ENCODE results near the gene ACTR5.

Gene ACTR5

DNA sequence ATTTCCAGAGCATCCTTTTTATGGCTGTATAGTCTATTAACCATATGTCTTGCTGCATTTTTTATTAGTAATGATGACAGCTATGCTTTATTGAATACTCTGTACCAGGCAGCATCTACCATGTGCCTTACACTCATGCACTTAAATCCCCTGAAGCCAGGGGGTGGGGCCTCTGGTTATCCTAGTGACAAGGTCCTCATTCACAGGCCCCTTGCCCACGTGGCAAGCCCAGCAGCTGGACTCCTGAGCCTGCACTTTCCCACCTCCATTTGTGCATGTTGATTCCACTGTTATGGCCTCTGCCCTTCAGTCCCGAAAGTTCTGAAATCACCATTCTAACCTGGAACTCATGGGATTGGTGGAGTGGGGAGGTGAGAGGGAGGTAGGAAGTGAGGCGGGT, 22.3 kb downstream of the ACTR5 start:
- Histone ChIP-seq H2AFZ (ENCODE audit: low read length) (no peak overlapping the region), H3K9me3 (replicated peaks in 1 of 2; ENCODE audit: control insufficient read depth in 2 of 2, insufficient read depth in 1 of 2, low read depth in 1 of 2, low read length in 2 of 2) (peaks cover 4 to 28% of the 10 kb centered on the region in 2 donors), H2BK5ac (ENCODE audit: low read length) (no peak overlapping the region), H3K4ac (ENCODE audit: low read length) (no peak overlapping the region), H2BK12ac (ENCODE audit: low read length) (no peak overlapping the region), H3K4me2 (ENCODE audit: insufficient read depth, low read length, poor library complexity, severe bottlenecking) (no peak overlapping the region), H3K4me3 (ENCODE audit: low read length in 2 of 2) (no peak overlapping the region), H3K27ac (replicated peaks; ENCODE audit: low read length) (no peak overlapping the region), H3K79me1 (ENCODE audit: low read depth, low read length) (no peaks in the 10 kb centered on the region), H3K27me3 (ENCODE audit: control insufficient read depth in 3 of 3, insufficient read depth in 3 of 3, low read depth in 1 of 3, low read length in 3 of 3) (no peaks in the 10 kb centered on the region), H3K4me1 (ENCODE audit: control insufficient read depth in 2 of 2, insufficient read depth in 1 of 2, low read depth in 1 of 2, low read length in 2 of 2) (peaks cover 0 to 2% of the 10 kb centered on the region in 2 donors), H3K14ac (ENCODE audit: low read length) (no peak overlapping the region), H4K91ac (ENCODE audit: low read depth, low read length, poor library complexity) (no peak overlapping the region), H3K9ac (ENCODE audit: low read depth, low read length, poor library complexity) (no peak overlapping the region), H2AK5ac (ENCODE audit: low read depth, low read length) (no peak overlapping the region), H2BK120ac (ENCODE audit: low read depth, low read length) (no peak overlapping the region), H2BK15ac (ENCODE audit: low read length) (no peak overlapping the region), H4K8ac (ENCODE audit: low read depth, low read length) (no peak overlapping the region), H3K18ac (ENCODE audit: low read length) (no peak overlapping the region), H3K23ac (ENCODE audit: low read depth, low read length, poor library complexity) (no peak overlapping the region), H3K36me3 (replicated peaks in 1 of 2; ENCODE audit: control insufficient read depth in 2 of 2, insufficient read depth in 2 of 2, low read length in 2 of 2) (peaks cover 27 to 99% of the 10 kb centered on the region in 2 donors)
- no peak for DNase-seq (ENCODE audit: low spot score)
- WGBS, 2 donors (ENCODE audit: extremely low coverage in 2 of 2, insufficient read length in 2 of 2, insufficient replicate concordance in 1 of 2), result no CpG with 5 or more reads among the region's 3 CpGs

DNA sequence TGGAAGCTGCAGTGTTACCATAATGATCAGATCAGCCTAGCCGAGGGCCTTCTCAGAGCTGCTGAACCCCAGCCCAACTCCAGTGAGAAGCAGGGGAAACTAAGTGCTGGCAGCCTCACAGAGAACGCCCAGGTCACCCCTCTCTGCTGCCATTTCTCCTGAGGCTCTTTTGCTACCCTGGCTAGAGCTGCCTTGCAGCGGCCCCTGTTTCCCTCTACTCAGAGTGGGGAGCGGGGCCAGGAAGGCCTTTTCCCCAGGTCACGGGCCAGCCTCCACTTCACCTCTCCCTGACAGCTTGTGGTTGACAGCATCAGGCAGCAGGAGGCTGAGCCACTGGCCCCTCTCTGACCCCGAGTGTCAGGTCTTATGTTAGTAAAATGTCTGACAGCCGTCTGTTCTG, 22.7 kb downstream of the ACTR5 start:
- H3K18ac ChIP-seq (ENCODE audit: low read length), result no peak overlapping the region
- H3K27me3 ChIP-seq (ENCODE audit: control insufficient read depth in 3 of 3, insufficient read depth in 3 of 3, low read depth in 1 of 3, low read length in 3 of 3), result no peaks in the 10 kb centered on the region
- H2AK5ac ChIP-seq (ENCODE audit: low read depth, low read length), result no peak overlapping the region
- peaks cover 4 to 28% of the 10 kb centered on the region in 2 donors for H3K9me3 ChIP-seq (replicated peaks in 1 of 2; ENCODE audit: control insufficient read depth in 2 of 2, insufficient read depth in 1 of 2, low read depth in 1 of 2, low read length in 2 of 2)
- no peak overlapping the region for H4K8ac ChIP-seq (ENCODE audit: low read depth, low read length)
- H3K4me2 ChIP-seq (ENCODE audit: insufficient read depth, low read length, poor library complexity, severe bottlenecking), result no peak overlapping the region
- H3K9ac ChIP-seq (ENCODE audit: low read depth, low read length, poor library complexity), result no peak overlapping the region
- no CpG with 5 or more reads among the region's 7 CpGs for WGBS, 2 donors (ENCODE audit: extremely low coverage in 2 of 2, insufficient read length in 2 of 2, insufficient replicate concordance in 1 of 2)
- no peak overlapping the region for H2AFZ ChIP-seq (ENCODE audit: low read length)
- no peak overlapping the region for H3K4ac ChIP-seq (ENCODE audit: low read length)
- H2BK120ac ChIP-seq (ENCODE audit: low read depth, low read length), result no peak overlapping the region
- no peak overlapping the region for H2BK12ac ChIP-seq (ENCODE audit: low read length)
- H3K23ac ChIP-seq (ENCODE audit: low read depth, low read length, poor library complexity), result peak overlapping the region; percentile 33
- peaks cover 0 to 2% of the 10 kb centered on the region in 2 donors for H3K4me1 ChIP-seq (ENCODE audit: control insufficient read depth in 2 of 2, insufficient read depth in 1 of 2, low read depth in 1 of 2, low read length in 2 of 2)
- no peak for DNase-seq (ENCODE audit: low spot score)
- no peak overlapping the region for H2BK5ac ChIP-seq (ENCODE audit: low read length)
- H2BK15ac ChIP-seq (ENCODE audit: low read length), result no peak overlapping the region
- H3K27ac ChIP-seq (replicated peaks; ENCODE audit: low read length), result no peak overlapping the region
- no peak overlapping the region for H3K14ac ChIP-seq (ENCODE audit: low read length)
- H4K91ac ChIP-seq (ENCODE audit: low read depth, low read length, poor library complexity), result no peak overlapping the region
- H3K4me3 ChIP-seq (ENCODE audit: low read length in 2 of 2), result no peak overlapping the region
- H3K36me3 ChIP-seq (replicated peaks in 1 of 2; ENCODE audit: control insufficient read depth in 2 of 2, insufficient read depth in 2 of 2, low read length in 2 of 2), result peaks cover 24 to 98% of the 10 kb centered on the region in 2 donors
- no peaks in the 10 kb centered on the region for H3K79me1 ChIP-seq (ENCODE audit: low read depth, low read length)

- Histone ChIP-seq H3K18ac (ENCODE audit: low read length) (no peak overlapping the region), H3K9me3 (replicated peaks in 1 of 2; ENCODE audit: control insufficient read depth in 2 of 2, insufficient read depth in 1 of 2, low read depth in 1 of 2, low read length in 2 of 2) (peaks cover 4 to 28% of the 10 kb centered on the region in 2 donors), H3K4ac (ENCODE audit: low read length) (no peak overlapping the region), H3K4me3 (ENCODE audit: low read length in 2 of 2) (no peak overlapping the region), H3K27me3 (ENCODE audit: control insufficient read depth in 3 of 3, insufficient read depth in 3 of 3, low read depth in 1 of 3, low read length in 3 of 3) (no peaks in the 10 kb centered on the region), H3K79me1 (ENCODE audit: low read depth, low read length) (no peaks in the 10 kb centered on the region), H2AFZ (ENCODE audit: low read length) (no peak overlapping the region), H2BK12ac (ENCODE audit: low read length) (no peak overlapping the region), H3K27ac (replicated peaks; ENCODE audit: low read length) (no peak overlapping the region), H2AK5ac (ENCODE audit: low read depth, low read length) (no peak overlapping the region), H4K91ac (ENCODE audit: low read depth, low read length, poor library complexity) (no peak overlapping the region), H3K4me1 (ENCODE audit: control insufficient read depth in 2 of 2, insufficient read depth in 1 of 2, low read depth in 1 of 2, low read length in 2 of 2) (peaks cover 0 to 2% of the 10 kb centered on the region in 2 donors), H3K4me2 (ENCODE audit: insufficient read depth, low read length, poor library complexity, severe bottlenecking) (no peak overlapping the region), H2BK120ac (ENCODE audit: low read depth, low read length) (no peak overlapping the region), H3K14ac (ENCODE audit: low read length) (no peak overlapping the region), H3K36me3 (replicated peaks in 1 of 2; ENCODE audit: control insufficient read depth in 2 of 2, insufficient read depth in 2 of 2, low read length in 2 of 2) (peaks cover 24 to 98% of the 10 kb centered on the region in 2 donors), H3K23ac (ENCODE audit: low read depth, low read length, poor library complexity) (no peak overlapping the region), H3K9ac (ENCODE audit: low read depth, low read length, poor library complexity) (no peak overlapping the region), H2BK5ac (ENCODE audit: low read length) (no peak overlapping the region), H4K8ac (ENCODE audit: low read depth, low read length) (no peak overlapping the region), H2BK15ac (ENCODE audit: low read length) (no peak overlapping the region)
- WGBS, 2 donors (ENCODE audit: extremely low coverage in 2 of 2, insufficient read length in 2 of 2, insufficient replicate concordance in 1 of 2), result no CpG with 5 or more reads among the region's 7 CpGs
- DNase-seq (ENCODE audit: low spot score), result no peak
These were observed 23.4 kb downstream of the ACTR5 start for GRCh38 chr20:38771621-38772020.

- no peak overlapping the region for H2BK5ac ChIP-seq (ENCODE audit: low read length)
- no peak overlapping the region for H4K8ac ChIP-seq (ENCODE audit: low read depth, low read length)
- no peak overlapping the region for H3K18ac ChIP-seq (ENCODE audit: low read length)
- no peak overlapping the region for H2AK5ac ChIP-seq (ENCODE audit: low read depth, low read length)
- no peak overlapping the region for H3K23ac ChIP-seq (ENCODE audit: low read depth, low read length, poor library complexity)
- peaks cover 0 to 2% of the 10 kb centered on the region in 2 donors for H3K4me1 ChIP-seq (ENCODE audit: control insufficient read depth in 2 of 2, insufficient read depth in 1 of 2, low read depth in 1 of 2, low read length in 2 of 2)
- H2AFZ ChIP-seq (ENCODE audit: low read length), result no peak overlapping the region
- DNase-seq (ENCODE audit: low spot score), result no peak
- no peaks in the 10 kb centered on the region for H3K27me3 ChIP-seq (ENCODE audit: control insufficient read depth in 3 of 3, insufficient read depth in 3 of 3, low read depth in 1 of 3, low read length in 3 of 3)
- no peak overlapping the region for H3K9ac ChIP-seq (ENCODE audit: low read depth, low read length, poor library complexity)
- no CpG with 5 or more reads among the region's 2 CpGs for WGBS, 2 donors (ENCODE audit: extremely low coverage in 2 of 2, insufficient read length in 2 of 2, insufficient replicate concordance in 1 of 2)
- H3K27ac ChIP-seq (replicated peaks; ENCODE audit: low read length), result no peak overlapping the region
- H3K9me3 ChIP-seq (replicated peaks in 1 of 2; ENCODE audit: control insufficient read depth in 2 of 2, insufficient read depth in 1 of 2, low read depth in 1 of 2, low read length in 2 of 2), result peaks cover 2 to 28% of the 10 kb centered on the region in 2 donors
- no peaks in the 10 kb centered on the region for H3K79me1 ChIP-seq (ENCODE audit: low read depth, low read length)
- no peak overlapping the region for H3K4ac ChIP-seq (ENCODE audit: low read length)
- no peak overlapping the region for H2BK12ac ChIP-seq (ENCODE audit: low read length)
- H4K91ac ChIP-seq (ENCODE audit: low read depth, low read length, poor library complexity), result no peak overlapping the region
- H3K4me3 ChIP-seq (ENCODE audit: low read length in 2 of 2), result no peak overlapping the region
- peaks cover 12 to 76% of the 10 kb centered on the region in 2 donors for H3K36me3 ChIP-seq (replicated peaks in 1 of 2; ENCODE audit: control insufficient read depth in 2 of 2, insufficient read depth in 2 of 2, low read length in 2 of 2)
- H3K4me2 ChIP-seq (ENCODE audit: insufficient read depth, low read length, poor library complexity, severe bottlenecking), result no peak overlapping the region
- no peak overlapping the region for H2BK120ac ChIP-seq (ENCODE audit: low read depth, low read length)
- H3K14ac ChIP-seq (ENCODE audit: low read length), result no peak overlapping the region
- no peak overlapping the region for H2BK15ac ChIP-seq (ENCODE audit: low read length)
These were observed 25.9 kb downstream of the ACTR5 start for GRCh38 chr20:38774167-38774566.
